HG03432 (cell line): ENCODE data around the gene COMMD10.

Experiments used
- ATAC-seq: cut with Tn5 transposase; IDR thresholded peaks from one replicate; pipeline ENCODE4 v1.9.1; 2021; ENCODE audit warnings: mild to moderate bottlenecking, moderate library complexity; ENCODE audit not compliant: unreplicated experiment

Gene COMMD10

GRCh38 chr5:116209166-116209565 is 124.3 kb downstream of the COMMD10 start:
- no peak for ATAC-seq

- no peak for ATAC-seq
Measured at GRCh38 chr5:116212225-116212624, 127.4 kb downstream of the COMMD10 start.

- ATAC-seq = no peak
Measured at GRCh38 chr5:116216246-116216645, 131.4 kb downstream of the COMMD10 start.

GRCh38 chr5:116225281-116225922 is 140.6 kb downstream of the COMMD10 start:
- no peak for ATAC-seq

- ATAC-seq = no peak
Measured at GRCh38 chr5:116229131-116229689, 144.4 kb downstream of the COMMD10 start.

GRCh38 chr5:116231288-116231687 is 146.5 kb downstream of the COMMD10 start:
- no peak for ATAC-seq

GRCh38 chr5:116234681-116235080 is 149.9 kb downstream of the COMMD10 start:
- no peak for ATAC-seq

- ATAC-seq = no peak
Measured at GRCh38 chr5:116237917-116238500, 153.2 kb downstream of the COMMD10 start.

GRCh38 chr5:116242343-116242742 is 157.5 kb downstream of the COMMD10 start:
- no peak for ATAC-seq

GRCh38 chr5:116248432-116248831 is 163.6 kb downstream of the COMMD10 start:
- no peak for ATAC-seq

- no peak for ATAC-seq
Measured at GRCh38 chr5:116249648-116250047, 164.8 kb downstream of the COMMD10 start.

GRCh38 chr5:116256717-116257116 is 171.9 kb downstream of the COMMD10 start:
- no peak for ATAC-seq

- ATAC-seq = no peak
Measured at GRCh38 chr5:116265471-116265870, 180.6 kb downstream of the COMMD10 start.

GRCh38 chr5:116271446-116272025 is 186.7 kb downstream of the COMMD10 start:
- no peak for ATAC-seq

GRCh38 chr5:116272281-116272941 is 187.6 kb downstream of the COMMD10 start:
- peak; percentile 41 for ATAC-seq

GRCh38 chr5:116273448-116274242 is 188.8 kb downstream of the COMMD10 start:
- ATAC-seq = peak; percentile 98

- no peak for ATAC-seq
Measured at GRCh38 chr5:116274251-116274650, 189.4 kb downstream of the COMMD10 start.

- ATAC-seq = no peak
Measured at GRCh38 chr5:116275282-116275681, 190.5 kb downstream of the COMMD10 start.

GRCh38 chr5:116276952-116277351 is 192.1 kb downstream of the COMMD10 start:
- ATAC-seq = no peak

- ATAC-seq = no peak
Measured at GRCh38 chr5:116280149-116280803, 195.5 kb downstream of the COMMD10 start.
